Panc1 (cell line): ENCODE data around the gene CACNG3.

ENCODE experiments used
- POLR2AphosphoS5 ChIP-seq: IDR thresholded peaks from 2 replicates; pipeline ENCODE4 v1.6.1; 2012; ENCODE audit warnings: mild to moderate bottlenecking, low read depth, low read length, moderate library complexity
- TF ChIP-seq, protein P1 (sequence below): fragments of 450-650 bp; IDR thresholded peaks from 2 replicates; pipeline ENCODE4 v1.5.1; 2017; ENCODE audit warnings: mild to moderate bottlenecking

DNA sequence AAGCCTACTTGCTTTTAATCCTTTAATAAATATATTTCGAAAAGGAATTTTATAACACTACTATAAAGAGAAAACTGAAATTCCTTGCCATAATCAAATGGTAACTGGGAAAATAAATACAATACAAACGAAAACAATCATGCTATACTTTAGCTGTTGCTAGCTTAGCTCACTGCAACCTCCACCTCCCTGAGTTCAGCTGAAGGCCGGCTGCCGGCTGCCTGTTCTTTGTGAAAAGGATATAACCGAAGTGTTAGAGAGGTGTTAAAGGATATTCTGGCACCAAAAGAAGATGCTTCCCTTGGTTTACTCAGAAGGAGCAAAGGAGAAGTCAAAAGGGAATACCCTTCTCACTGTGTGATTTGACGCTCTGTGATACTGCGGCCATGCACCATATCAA is 108.5 kb downstream of the CACNG3 start:
- TF ChIP-seq, protein P1, sequence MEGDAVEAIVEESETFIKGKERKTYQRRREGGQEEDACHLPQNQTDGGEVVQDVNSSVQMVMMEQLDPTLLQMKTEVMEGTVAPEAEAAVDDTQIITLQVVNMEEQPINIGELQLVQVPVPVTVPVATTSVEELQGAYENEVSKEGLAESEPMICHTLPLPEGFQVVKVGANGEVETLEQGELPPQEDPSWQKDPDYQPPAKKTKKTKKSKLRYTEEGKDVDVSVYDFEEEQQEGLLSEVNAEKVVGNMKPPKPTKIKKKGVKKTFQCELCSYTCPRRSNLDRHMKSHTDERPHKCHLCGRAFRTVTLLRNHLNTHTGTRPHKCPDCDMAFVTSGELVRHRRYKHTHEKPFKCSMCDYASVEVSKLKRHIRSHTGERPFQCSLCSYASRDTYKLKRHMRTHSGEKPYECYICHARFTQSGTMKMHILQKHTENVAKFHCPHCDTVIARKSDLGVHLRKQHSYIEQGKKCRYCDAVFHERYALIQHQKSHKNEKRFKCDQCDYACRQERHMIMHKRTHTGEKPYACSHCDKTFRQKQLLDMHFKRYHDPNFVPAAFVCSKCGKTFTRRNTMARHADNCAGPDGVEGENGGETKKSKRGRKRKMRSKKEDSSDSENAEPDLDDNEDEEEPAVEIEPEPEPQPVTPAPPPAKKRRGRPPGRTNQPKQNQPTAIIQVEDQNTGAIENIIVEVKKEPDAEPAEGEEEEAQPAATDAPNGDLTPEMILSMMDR: no peak
- no peak for TF ChIP-seq POLR2AphosphoS5
